Caco-2 (cell line): ENCODE results near the gene ANAPC7. TPM values are rescaled to one million over a fixed set of nuclear protein-coding genes. Genes with fewer than 3 reads are reported as not detected.

Source experiments
- BruUV-seq: library from RNA; stranded (reverse); fragments of 400-500 nt; replicated peaks from 2 replicates; lab custom pipeline; 2021; lab: Mats Ljungman, UMichigan
- CTCF ChIA-PET: fragments of 300-600 bp; sonication (Branson Sonifier 250); formaldehyde crosslinking; loops from one replicate; lab custom pipeline; 2022; ENCODE audit warnings: antibody characterized with exemption; lab: Charles Lee
- POLR2A ChIA-PET: fragments of 300-600 bp; sonication (Branson Sonifier 250); formaldehyde crosslinking; loops from one replicate; lab custom pipeline; 2022; ENCODE audit warnings: antibody characterized with exemption; lab: Charles Lee
- DNase-seq, 2 experiments: peaks; one replicate each; pipeline versions ENCODE4 v3.0.0 to v3.0.0-alpha.2; 2020 to 2022
- H3K27me3 ChIP-seq: replicated peaks from 2 replicates; pipeline ENCODE4 v1.6.0; 2011; ENCODE audit warnings: low read length; ENCODE audit not compliant: control insufficient read depth, insufficient read depth
- H3K36me3 ChIP-seq: 2 replicates; pipeline ENCODE4 v1.5.1; 2011; ENCODE audit warnings: low read length; ENCODE audit not compliant: control insufficient read depth, insufficient read depth
- H3K4me1 ChIP-seq: fragments of 250-450 bp; sonication (Bioruptor Pico); 2 replicates; pipeline ENCODE4 v1.5.1; 2020; ENCODE audit warnings: mild to moderate bottlenecking
- H3K4me3 ChIP-seq: 2 replicates; pipeline ENCODE4 v1.5.1; 2011; ENCODE audit warnings: low read depth, mild to moderate bottlenecking, control low read depth, low read length
- H3K9me3 ChIP-seq: fragments of 250-450 bp; sonication (Bioruptor Pico); 2 replicates; pipeline ENCODE4 v1.5.1; 2020; ENCODE audit warnings: mild to moderate bottlenecking, moderate library complexity
- H3K27ac Mint-ChIP-seq: one replicate; pipeline ENCODE4 v1.8.0; 2022; ENCODE audit warnings: mixed read lengths; ENCODE audit not compliant: unreplicated experiment
- H3K27me3 Mint-ChIP-seq: one replicate; pipeline ENCODE4 v1.8.0; 2022; ENCODE audit warnings: mixed read lengths; ENCODE audit not compliant: insufficient read depth, unreplicated experiment
- H3K36me3 Mint-ChIP-seq: one replicate; pipeline ENCODE4 v1.8.0; 2022; ENCODE audit warnings: mild to moderate bottlenecking, mixed read lengths; ENCODE audit not compliant: insufficient read depth, unreplicated experiment
- H3K4me1 Mint-ChIP-seq: one replicate; pipeline ENCODE4 v1.8.0; 2022; ENCODE audit warnings: low read depth, mixed read lengths; ENCODE audit not compliant: unreplicated experiment
- H3K4me3 Mint-ChIP-seq: one replicate; pipeline ENCODE4 v1.8.0; 2022; ENCODE audit warnings: mild to moderate bottlenecking, moderate library complexity, mixed read lengths; ENCODE audit not compliant: unreplicated experiment
- H3K9me3 Mint-ChIP-seq: one replicate; pipeline ENCODE4 v1.8.0; 2022; ENCODE audit warnings: mixed read lengths; ENCODE audit not compliant: unreplicated experiment
- CTCF ChIP-seq, 2 experiments: fragments of 200-600 bp in 1 of 2; IDR thresholded peaks; 1 replicate in 1 of 2; 2 replicates in 1 of 2; pipeline versions ENCODE4 v1.5.1 to v1.8.0; 2011 to 2022; ENCODE audit warnings: antibody characterized with exemption in 1 of 2, control low read depth in 1 of 2, inconsistent platforms in 1 of 2, low read depth in 1 of 2, low read length in 1 of 2, mild to moderate bottlenecking in 1 of 2, moderate library complexity in 1 of 2; ENCODE audit not compliant: insufficient read depth in 1 of 2, severe bottlenecking in 1 of 2, unreplicated experiment in 1 of 2
- intact Hi-C: fragments of 100-400 bp; cut with micrococcal nuclease; formaldehyde crosslinking; loops from one replicate; pipeline ENCODE4 v1.10.0; 2022; ENCODE audit not compliant: unreplicated experiment
- total RNA-seq: library from RNA; stranded (reverse); gene quantifications from 2 replicates; pipeline ENCODE4 v1.2.3, GENCODE V29; 2022

The ANAPC7 gene
- total RNA-seq, 1 experiment from 2014 or later = 93.8 TPM

GRCh38 chr12:110349514-110350151, 53.9 kb downstream of the ANAPC7 start:
- Mint-ChIP-seq H3K4me3 (no peak overlapping the region), H3K27me3 (no peaks in the 10 kb centered on the region), H3K36me3 (peaks cover 93% of the 10 kb centered on the region), H3K9me3 (no peaks in the 10 kb centered on the region), H3K4me1 (no peaks in the 10 kb centered on the region), H3K27ac (peak overlapping the region; percentile 58)
- peaks cover 3% of the 10 kb centered on the region; the same call in 1 of the 2 replicates for H3K36me3 ChIP-seq
- no peak for DNase-seq
- ChIA-PET CTCF (no interaction called here), POLR2A (no interaction called here)
- no peak for TF ChIP-seq CTCF (IDR thresholded peaks at IDR 0.05; ENCODE audit: insufficient read depth in 1 of 2, low read depth in 1 of 2, low read length in 1 of 2, severe bottlenecking in 1 of 2, unreplicated experiment in 1 of 2)
- no peak overlapping the region for H3K4me3 ChIP-seq
- H3K4me1 ChIP-seq = no peaks in the 10 kb centered on the region
- H3K9me3 ChIP-seq = no peaks in the 10 kb centered on the region
- no TSS peak for BruUV-seq
- H3K27me3 ChIP-seq = no peaks in the 10 kb centered on the region
- intact Hi-C loops = no loop called here

DNA sequence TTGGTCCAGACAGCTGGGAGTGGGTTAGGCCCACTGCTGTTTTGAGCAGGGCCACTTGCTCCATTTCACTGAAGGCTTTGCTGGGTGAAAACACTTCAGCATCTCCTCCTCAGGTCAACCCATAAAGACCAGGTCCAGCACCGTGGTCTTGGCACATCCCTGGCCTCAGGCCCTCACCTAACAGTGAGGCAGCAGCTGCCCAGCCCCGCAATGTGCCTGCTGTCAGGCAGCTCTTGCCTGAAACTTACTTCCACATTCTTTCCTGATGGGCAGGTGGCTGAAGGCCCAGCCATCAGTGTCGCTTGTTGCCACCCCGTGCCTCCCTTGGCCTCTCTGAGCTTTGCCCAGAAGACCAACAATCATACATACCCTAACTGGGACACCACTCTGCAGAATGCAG, 54.4 kb downstream of the ANAPC7 start:
- H3K4me1 Mint-ChIP-seq = no peaks in the 10 kb centered on the region
- no peak overlapping the region for H3K4me3 ChIP-seq
- intact Hi-C loops = no loop called here
- no peak for DNase-seq
- peak overlapping the region; percentile 58 for H3K27ac Mint-ChIP-seq
- CTCF ChIA-PET = interaction anchor here (0.5 kb wide), 1 partner anchor 37 kb away, joined by 3 read pairs; no protein-coding TSS in a partner anchor
- peaks cover 95% of the 10 kb centered on the region for H3K36me3 Mint-ChIP-seq
- BruUV-seq = no TSS peak
- H3K9me3 ChIP-seq = no peaks in the 10 kb centered on the region
- H3K27me3 Mint-ChIP-seq = no peaks in the 10 kb centered on the region
- no peak for TF ChIP-seq CTCF (IDR thresholded peaks at IDR 0.05; ENCODE audit: insufficient read depth in 1 of 2, low read depth in 1 of 2, low read length in 1 of 2, severe bottlenecking in 1 of 2, unreplicated experiment in 1 of 2)
- no peak overlapping the region for H3K4me3 Mint-ChIP-seq
- H3K36me3 ChIP-seq = peaks cover 3% of the 10 kb centered on the region; the same call in 1 of the 2 replicates
- POLR2A ChIA-PET = no interaction called here
- no peaks in the 10 kb centered on the region for H3K4me1 ChIP-seq
- H3K9me3 Mint-ChIP-seq = no peaks in the 10 kb centered on the region
- no peaks in the 10 kb centered on the region for H3K27me3 ChIP-seq

DNA sequence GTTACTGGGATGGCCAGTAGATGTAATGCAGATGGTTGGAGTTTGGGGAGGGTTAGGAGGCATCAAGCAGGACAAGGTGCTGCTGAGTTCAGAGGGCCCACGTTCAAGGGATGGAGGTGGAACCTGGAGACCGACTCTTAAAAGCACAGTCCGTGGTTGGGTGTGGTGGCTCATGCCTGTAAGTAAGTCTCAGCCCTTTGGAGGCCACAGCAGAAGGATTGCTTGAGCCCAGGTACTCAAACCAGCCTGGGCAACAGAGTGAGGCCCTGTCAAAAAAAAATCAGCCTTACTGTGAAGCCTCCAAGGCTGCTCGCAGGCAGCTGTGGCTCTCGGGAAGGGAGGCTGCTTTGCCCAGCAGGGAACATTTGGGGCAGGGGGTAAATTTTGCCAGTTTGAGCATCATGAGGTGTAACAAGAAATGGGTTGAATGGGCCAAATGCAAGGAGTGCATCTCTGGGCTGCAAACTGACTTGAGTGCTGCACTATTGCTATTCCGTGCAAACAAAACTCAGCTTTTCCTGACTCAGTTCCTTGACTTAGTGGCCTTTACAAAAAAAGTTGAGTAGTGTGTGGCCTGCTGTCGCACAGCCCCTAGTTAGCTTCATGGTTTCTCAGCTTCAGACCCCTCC, 55.0 kb downstream of the ANAPC7 start:
- peaks cover 3% of the 10 kb centered on the region; the same call in 1 of the 2 replicates for H3K36me3 ChIP-seq
- ChIA-PET POLR2A (no interaction called here), CTCF (interaction anchor here (0.5 kb wide), 1 partner anchor 37 kb away, joined by 3 read pairs; no protein-coding TSS in a partner anchor)
- no peak overlapping the region for H3K4me3 ChIP-seq
- DNase-seq = no peak
- H3K4me1 Mint-ChIP-seq = no peaks in the 10 kb centered on the region
- H3K27me3 Mint-ChIP-seq = no peaks in the 10 kb centered on the region
- no peaks in the 10 kb centered on the region for H3K9me3 ChIP-seq
- BruUV-seq = no TSS peak
- no peaks in the 10 kb centered on the region for H3K27me3 ChIP-seq
- intact Hi-C loops = no loop called here
- no peak overlapping the region for H3K4me3 Mint-ChIP-seq
- H3K36me3 Mint-ChIP-seq = peaks cover 97% of the 10 kb centered on the region
- H3K9me3 Mint-ChIP-seq = no peaks in the 10 kb centered on the region
- TF ChIP-seq CTCF (IDR thresholded peaks at IDR 0.05; ENCODE audit: insufficient read depth in 1 of 2, low read depth in 1 of 2, low read length in 1 of 2, severe bottlenecking in 1 of 2, unreplicated experiment in 1 of 2) = no peak
- H3K4me1 ChIP-seq = no peaks in the 10 kb centered on the region
- H3K27ac Mint-ChIP-seq = no peak overlapping the region
